ENCODE measurements around the gene C1QTNF7.

C1QTNF7 gene

GRCh38 chr4:15390494-15390893, 37.3 kb upstream of the C1QTNF7 start:
- H3K4me1 ChIP-seq (ENCODE audit: control insufficient read depth, insufficient read depth, low read length), result no peaks in the 10 kb centered on the region
- no peaks in the 10 kb centered on the region for H3K9me3 ChIP-seq (ENCODE audit: control insufficient read depth, insufficient read depth, low read depth, low read length)
- CTCF ChIA-PET, result interaction anchor here (0.6 kb wide), 1 partner anchor 85 kb away, joined by 3 read pairs; no protein-coding TSS in a partner anchor
- no peaks in the 10 kb centered on the region for H3K36me3 ChIP-seq (ENCODE audit: control insufficient read depth in 2 of 2, insufficient read depth in 1 of 2, low read length in 2 of 2)
- H3K27ac ChIP-seq (ENCODE audit: extremely low read depth, low read depth, low read length), result no peak overlapping the region
- TF ChIP-seq ZNF707 (tag by site-specific recombination; IDR thresholded peaks at IDR 0.05) (no peak), ZSCAN18 (tag by site-specific recombination; IDR thresholded peaks at IDR 0.05) (no peak), ZNF391 (tag by site-specific recombination; IDR thresholded peaks at IDR 0.05; ENCODE audit: borderline replicate concordance, low read depth) (no peak), ZBTB7A (tag by site-specific recombination; IDR thresholded peaks at IDR 0.05; ENCODE audit: low read depth) (no peak), ZNF521 (tag by site-specific recombination; IDR thresholded peaks at IDR 0.05) (no peak), ZNF837 (tag by site-specific recombination; IDR thresholded peaks at IDR 0.05) (no peak), GLI4 (tag by site-specific recombination; IDR thresholded peaks at IDR 0.05) (no peak), SP2 (tag by site-specific recombination; IDR thresholded peaks at IDR 0.05) (no peak), ZNF221 (tag by site-specific recombination; IDR thresholded peaks at IDR 0.05; ENCODE audit: borderline replicate concordance) (no peak), ZSCAN30 (tag by site-specific recombination; IDR thresholded peaks at IDR 0.05) (no peak), ZNF677 (tag by site-specific recombination; IDR thresholded peaks at IDR 0.05) (no peak), ZNF792 (tag by site-specific recombination; IDR thresholded peaks at IDR 0.05) (no peak), REPIN1 (tag by site-specific recombination; IDR thresholded peaks at IDR 0.05; ENCODE audit: low read depth) (no peak), ZBTB1 (tag by site-specific recombination; IDR thresholded peaks at IDR 0.05) (no peak), KLF17 (tag by site-specific recombination; IDR thresholded peaks at IDR 0.05) (no peak), ZNF530 (tag by site-specific recombination; IDR thresholded peaks at IDR 0.05; ENCODE audit: low read depth) (no peak)
- POLR2A ChIA-PET, result no interaction called here
- no peak overlapping the region for H3K4me3 ChIP-seq (ENCODE audit: low read depth, low read length)

- Histone ChIP-seq H3K36me3 (ENCODE audit: control insufficient read depth in 2 of 2, insufficient read depth in 1 of 2, low read length in 2 of 2) (no peaks in the 10 kb centered on the region), H3K4me1 (ENCODE audit: control insufficient read depth, insufficient read depth, low read length) (no peaks in the 10 kb centered on the region), H3K4me3 (ENCODE audit: low read depth, low read length) (no peak overlapping the region), H3K9me3 (ENCODE audit: control insufficient read depth, insufficient read depth, low read depth, low read length) (no peaks in the 10 kb centered on the region), H3K27ac (ENCODE audit: extremely low read depth, low read depth, low read length) (no peak overlapping the region)
- CTCF ChIA-PET, result interaction anchor here (0.7 kb wide), 1 partner anchor 147 kb away, joined by 3 read pairs; no protein-coding TSS in a partner anchor
- TF ChIP-seq TRIM28 (IDR thresholded peaks at IDR 0.05; ENCODE audit: borderline replicate concordance, low read length) (no peak), ZNF639 (tag by site-specific recombination; IDR thresholded peaks at IDR 0.05) (no peak), CTCF (tag by site-specific recombination; IDR thresholded peaks at IDR 0.05) (no peak), ZNF645 (tag by site-specific recombination; IDR thresholded peaks at IDR 0.05) (no peak), ZFP37 (tag by site-specific recombination; IDR thresholded peaks at IDR 0.05) (no peak), SP3 (tag by site-specific recombination; IDR thresholded peaks at IDR 0.05) (no peak), ZSCAN23 (tag by site-specific recombination; IDR thresholded peaks at IDR 0.05) (no peak), ZNF292 (tag by site-specific recombination; IDR thresholded peaks at IDR 0.05; ENCODE audit: borderline replicate concordance, low read depth) (no peak), RBAK (tag by site-specific recombination; IDR thresholded peaks at IDR 0.05) (no peak), ZNF48 (tag by site-specific recombination; IDR thresholded peaks at IDR 0.05) (no peak), ZSCAN5A (tag by site-specific recombination; IDR thresholded peaks at IDR 0.05) (no peak), ZNF549 (tag by site-specific recombination; IDR thresholded peaks at IDR 0.05) (no peak), SCRT2 (tag by site-specific recombination; IDR thresholded peaks at IDR 0.05) (no peak)
- POLR2A ChIA-PET, result no interaction called here
These were observed 35.6 kb upstream of the C1QTNF7 start for GRCh38 chr4:15392053-15392805.
